ENCODE data around the gene GBF1.

GBF1 gene

DNA sequence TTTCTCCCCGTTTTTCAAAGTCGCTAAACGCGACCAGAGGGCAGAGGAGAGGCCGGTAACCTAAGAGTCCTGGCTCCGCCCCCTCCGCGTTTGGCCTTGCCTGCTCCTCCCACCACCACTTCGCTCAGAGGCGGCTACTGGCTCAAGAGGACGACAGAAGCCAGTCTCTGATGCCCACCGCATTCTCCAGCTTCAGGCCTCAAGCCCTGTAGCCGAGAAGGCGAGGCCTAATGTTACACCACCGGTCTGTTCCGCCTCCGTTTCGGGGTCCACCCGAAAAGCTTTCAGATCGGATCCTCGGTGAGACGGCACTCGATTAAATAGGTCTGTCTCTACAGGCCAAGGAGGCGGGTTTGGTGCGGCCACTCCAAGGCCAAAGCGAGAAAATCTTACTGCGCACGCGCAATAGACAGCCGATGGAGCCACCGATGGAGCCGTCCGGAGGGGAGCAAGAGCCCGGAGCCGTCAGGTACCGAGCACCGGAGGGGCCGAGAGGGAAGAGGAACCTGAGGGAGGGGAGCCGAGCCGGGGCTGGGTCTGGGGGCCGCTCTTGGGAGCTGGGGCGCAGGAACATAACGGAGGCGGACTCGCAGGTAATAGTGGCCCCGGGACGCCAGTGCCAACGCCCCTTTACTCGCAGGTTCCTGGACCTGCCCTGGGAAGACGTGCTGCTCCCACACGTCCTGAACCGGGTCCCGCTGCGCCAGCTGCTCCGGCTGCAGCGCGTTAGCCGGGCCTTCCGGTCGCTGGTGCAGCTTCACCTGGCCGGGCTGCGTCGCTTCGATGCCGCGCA lies 175.6 kb downstream of the GBF1 start, which contains the start of gene FBXL15:
Gene FBXL15, plus strand, starts transcription at position 123 of the 793 bp plus-strand sequence. Its CDS starts 294 bp downstream, at position 417.
- H3K9me3 ChIP-seq (ENCODE audit: insufficient read depth, low read length) = no peaks in the 10 kb centered on the region
- H3K79me2 ChIP-seq (ENCODE audit: low read length) = peaks cover 4% of the 10 kb centered on the region; the same call in 1 of the 2 replicates
- no peaks in the 10 kb centered on the region for H3K36me3 ChIP-seq (replicated peaks; ENCODE audit: low read depth, low read length)
- peaks cover 16% of the 10 kb centered on the region for H3K4me1 ChIP-seq (ENCODE audit: low read length)
- peak within 1 kb of the TSS; percentile 82 for H3K4me3 ChIP-seq (ENCODE audit: low read length)
- peak within 1 kb of the TSS; percentile 80 for H3K27ac ChIP-seq (ENCODE audit: low read length)
- peak within 1 kb of the TSS; percentile 61 for H3K9ac ChIP-seq (ENCODE audit: low read length)
- H3K4me2 ChIP-seq (ENCODE audit: low read length) = peak within 1 kb of the TSS; percentile 97
- H4K20me1 ChIP-seq (ENCODE audit: insufficient read depth, low read length) = no peaks in the 10 kb centered on the region
- H2AFZ ChIP-seq (ENCODE audit: low read depth, low read length) = peak within 1 kb of the TSS; percentile 74
- no peak for TF ChIP-seq EZH2phosphoT487 (IDR thresholded peaks at IDR 0.05; ENCODE audit: low read depth)
- TF ChIP-seq, protein P1, sequence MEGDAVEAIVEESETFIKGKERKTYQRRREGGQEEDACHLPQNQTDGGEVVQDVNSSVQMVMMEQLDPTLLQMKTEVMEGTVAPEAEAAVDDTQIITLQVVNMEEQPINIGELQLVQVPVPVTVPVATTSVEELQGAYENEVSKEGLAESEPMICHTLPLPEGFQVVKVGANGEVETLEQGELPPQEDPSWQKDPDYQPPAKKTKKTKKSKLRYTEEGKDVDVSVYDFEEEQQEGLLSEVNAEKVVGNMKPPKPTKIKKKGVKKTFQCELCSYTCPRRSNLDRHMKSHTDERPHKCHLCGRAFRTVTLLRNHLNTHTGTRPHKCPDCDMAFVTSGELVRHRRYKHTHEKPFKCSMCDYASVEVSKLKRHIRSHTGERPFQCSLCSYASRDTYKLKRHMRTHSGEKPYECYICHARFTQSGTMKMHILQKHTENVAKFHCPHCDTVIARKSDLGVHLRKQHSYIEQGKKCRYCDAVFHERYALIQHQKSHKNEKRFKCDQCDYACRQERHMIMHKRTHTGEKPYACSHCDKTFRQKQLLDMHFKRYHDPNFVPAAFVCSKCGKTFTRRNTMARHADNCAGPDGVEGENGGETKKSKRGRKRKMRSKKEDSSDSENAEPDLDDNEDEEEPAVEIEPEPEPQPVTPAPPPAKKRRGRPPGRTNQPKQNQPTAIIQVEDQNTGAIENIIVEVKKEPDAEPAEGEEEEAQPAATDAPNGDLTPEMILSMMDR (IDR thresholded peaks at IDR 0.05; ENCODE audit: low read depth, low read length) = no peak
- H3K27me3 ChIP-seq (ENCODE audit: low read depth, low read length) = no peaks in the 10 kb centered on the region

DNA sequence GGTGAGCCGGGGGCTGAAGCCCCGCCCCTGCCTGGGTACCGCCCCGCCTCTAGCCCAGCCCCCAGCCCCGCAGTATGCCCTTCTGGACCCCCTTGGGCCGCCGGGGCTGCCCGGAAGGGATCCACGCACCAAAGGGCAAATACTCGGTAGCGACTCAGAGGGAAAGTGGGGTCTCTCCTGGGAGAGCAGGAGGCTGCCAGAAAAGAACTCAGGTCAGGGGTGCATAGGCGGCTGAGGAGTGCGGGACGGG lies 176.1 kb downstream of the GBF1 start:
- peak overlapping the region; percentile 61 for H3K9ac ChIP-seq (ENCODE audit: low read length)
- TF ChIP-seq, protein P1 (IDR thresholded peaks at IDR 0.05; ENCODE audit: low read depth, low read length) = no peak
- no peak for TF ChIP-seq EZH2phosphoT487 (IDR thresholded peaks at IDR 0.05; ENCODE audit: low read depth)

DNA sequence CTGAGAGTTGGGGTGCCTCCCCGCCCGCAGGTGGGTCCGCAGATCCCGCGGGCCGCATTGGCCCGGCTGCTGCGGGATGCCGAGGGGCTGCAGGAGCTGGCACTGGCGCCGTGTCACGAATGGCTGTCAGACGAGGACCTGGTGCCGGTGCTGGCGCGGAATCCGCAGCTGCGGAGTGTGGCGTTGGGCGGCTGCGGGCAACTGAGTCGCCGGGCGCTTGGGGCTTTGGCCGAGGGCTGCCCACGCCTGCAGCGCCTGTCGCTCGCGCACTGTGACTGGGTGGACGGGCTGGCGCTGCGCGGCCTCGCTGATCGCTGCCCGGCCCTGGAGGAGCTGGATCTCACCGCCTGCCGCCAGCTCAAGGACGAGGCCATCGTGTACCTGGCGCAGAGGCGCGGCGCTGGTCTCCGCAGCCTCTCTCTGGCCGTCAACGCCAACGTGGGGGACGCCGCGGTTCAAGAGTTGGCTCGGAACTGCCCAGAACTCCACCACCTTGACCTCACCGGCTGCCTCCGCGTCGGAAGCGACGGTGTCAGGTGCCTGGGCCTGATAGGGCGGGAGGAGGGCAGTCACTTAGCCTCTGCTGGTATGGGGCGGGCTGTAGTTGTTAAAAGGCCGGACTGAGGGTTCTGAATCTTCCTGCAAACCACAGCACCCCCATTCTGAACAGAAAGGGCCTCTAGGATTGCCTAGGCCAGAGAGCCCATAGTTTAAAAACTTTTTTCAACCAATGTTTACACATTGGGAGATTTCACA lies 176.6 kb downstream of the GBF1 start:
- no peaks in the 10 kb centered on the region for H3K27me3 ChIP-seq (ENCODE audit: low read depth, low read length)
- H3K79me2 ChIP-seq (ENCODE audit: low read length) = peaks cover 4% of the 10 kb centered on the region; the same call in 1 of the 2 replicates
- H3K4me1 ChIP-seq (ENCODE audit: low read length) = peaks cover 26% of the 10 kb centered on the region
- H3K36me3 ChIP-seq (replicated peaks; ENCODE audit: low read depth, low read length) = no peaks in the 10 kb centered on the region
- H3K27ac ChIP-seq (ENCODE audit: low read length) = peak overlapping the region; percentile 80
- H2AFZ ChIP-seq (ENCODE audit: low read depth, low read length) = no peak overlapping the region
- H3K4me2 ChIP-seq (ENCODE audit: low read length) = peak overlapping the region; percentile 82
- no peak for TF ChIP-seq EZH2phosphoT487 (IDR thresholded peaks at IDR 0.05; ENCODE audit: low read depth)
- TF ChIP-seq, protein P1 (IDR thresholded peaks at IDR 0.05; ENCODE audit: low read depth, low read length) = no peak
- peak overlapping the region; percentile 61 for H3K9ac ChIP-seq (ENCODE audit: low read length)
- no peaks in the 10 kb centered on the region for H4K20me1 ChIP-seq (ENCODE audit: insufficient read depth, low read length)
- H3K9me3 ChIP-seq (ENCODE audit: insufficient read depth, low read length) = no peaks in the 10 kb centered on the region
- peak overlapping the region; percentile 82 for H3K4me3 ChIP-seq (ENCODE audit: low read length)

More for the DNA sequence above, 176.1 kb downstream of the GBF1 start:
- H3K36me3 ChIP-seq (replicated peaks; ENCODE audit: low read depth, low read length) = no peaks in the 10 kb centered on the region
- peak overlapping the region; percentile 82 for H3K4me3 ChIP-seq (ENCODE audit: low read length)
- H3K79me2 ChIP-seq (ENCODE audit: low read length) = peaks cover 4% of the 10 kb centered on the region; the same call in 1 of the 2 replicates
- H4K20me1 ChIP-seq (ENCODE audit: insufficient read depth, low read length) = no peaks in the 10 kb centered on the region
- peak overlapping the region; percentile 80 for H3K27ac ChIP-seq (ENCODE audit: low read length)
- no peaks in the 10 kb centered on the region for H3K9me3 ChIP-seq (ENCODE audit: insufficient read depth, low read length)
- no peaks in the 10 kb centered on the region for H3K27me3 ChIP-seq (ENCODE audit: low read depth, low read length)
- H3K4me2 ChIP-seq (ENCODE audit: low read length) = peak overlapping the region; percentile 82
- no peak overlapping the region for H2AFZ ChIP-seq (ENCODE audit: low read depth, low read length)
- peaks cover 21% of the 10 kb centered on the region for H3K4me1 ChIP-seq (ENCODE audit: low read length)

DNA sequence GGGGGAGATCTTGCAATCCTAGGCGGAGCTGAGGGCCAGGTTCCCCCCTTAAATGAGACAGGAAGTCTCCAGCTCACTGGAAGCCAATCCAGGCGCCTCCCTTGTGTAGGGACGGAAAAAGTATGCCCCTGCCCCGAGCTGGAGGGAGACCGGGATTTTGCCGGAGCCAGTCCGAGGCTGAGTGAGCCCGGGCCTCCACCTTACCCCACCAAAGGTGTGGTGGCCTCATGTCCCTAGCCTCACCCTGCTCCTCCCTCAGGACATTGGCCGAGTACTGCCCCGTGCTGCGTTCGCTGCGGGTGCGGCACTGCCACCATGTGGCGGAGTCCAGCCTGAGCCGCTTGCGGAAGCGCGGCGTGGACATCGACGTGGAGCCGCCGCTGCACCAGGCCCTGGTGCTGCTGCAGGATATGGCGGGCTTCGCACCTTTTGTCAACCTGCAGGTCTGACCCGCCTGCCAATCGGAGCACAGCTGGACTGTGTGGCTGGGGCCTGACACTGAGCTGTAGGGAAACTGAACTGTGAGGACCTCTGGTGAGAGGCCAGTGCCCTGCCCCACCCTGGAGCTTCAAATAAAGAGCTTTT lies 177.3 kb downstream of the GBF1 start:
- Histone ChIP-seq H3K4me2 (ENCODE audit: low read length) (peak overlapping the region; percentile 82), H3K4me1 (ENCODE audit: low read length) (peaks cover 30% of the 10 kb centered on the region), H3K4me3 (ENCODE audit: low read length) (peak overlapping the region; percentile 82), H3K27me3 (ENCODE audit: low read depth, low read length) (no peaks in the 10 kb centered on the region), H4K20me1 (ENCODE audit: insufficient read depth, low read length) (no peaks in the 10 kb centered on the region), H2AFZ (ENCODE audit: low read depth, low read length) (no peak overlapping the region), H3K9me3 (ENCODE audit: insufficient read depth, low read length) (no peaks in the 10 kb centered on the region), H3K9ac (ENCODE audit: low read length) (peak overlapping the region; percentile 61; the same call in 1 of the 2 replicates), H3K27ac (ENCODE audit: low read length) (peak overlapping the region; percentile 14; the same call in 1 of the 2 replicates), H3K36me3 (replicated peaks; ENCODE audit: low read depth, low read length) (no peaks in the 10 kb centered on the region), H3K79me2 (ENCODE audit: low read length) (peaks cover 4% of the 10 kb centered on the region; the same call in 1 of the 2 replicates)
- TF ChIP-seq, protein P1 (IDR thresholded peaks at IDR 0.05; ENCODE audit: low read depth, low read length) = peak; percentile 56
- no peak for TF ChIP-seq EZH2phosphoT487 (IDR thresholded peaks at IDR 0.05; ENCODE audit: low read depth)
